Muscle layer of colon (tissue), 2 donors: ENCODE measurements around the gene ARID1A.

Experiments used
- H3K27ac ChIP-seq: one replicate; pipeline ENCODE4 v1.7.0; 2013; ENCODE audit warnings: low read depth, mild to moderate bottlenecking, low read length, moderate library complexity
- H3K27me3 ChIP-seq, 2 donors: one replicate each; pipeline ENCODE4 v1.7.0; 2013; ENCODE audit warnings: low read length in 2 of 2, mild to moderate bottlenecking in 2 of 2; ENCODE audit not compliant: insufficient read depth in 2 of 2, control insufficient read depth in 1 of 2
- H3K36me3 ChIP-seq: one replicate; pipeline ENCODE4 v1.7.0; 2013; ENCODE audit warnings: mild to moderate bottlenecking, low read length; ENCODE audit not compliant: insufficient read depth
- H3K4me1 ChIP-seq: one replicate; pipeline ENCODE4 v1.7.0; 2013; ENCODE audit warnings: mild to moderate bottlenecking, low read length; ENCODE audit not compliant: insufficient read depth
- H3K4me3 ChIP-seq, 2 donors: one replicate each; pipeline ENCODE4 v1.7.0; 2013; ENCODE audit warnings: low read length in 2 of 2, low read depth in 1 of 2, mild to moderate bottlenecking in 1 of 2, moderate library complexity in 1 of 2
- H3K9ac ChIP-seq: one replicate; pipeline ENCODE4 v1.7.0; 2013; ENCODE audit warnings: low read length
- H3K9me3 ChIP-seq: one replicate; pipeline ENCODE4 v1.7.0; 2013; ENCODE audit warnings: mild to moderate bottlenecking, low read length
- donor health status: abdominal sarcoma.
- donor health status: Adenocarcinoma of cecum.

The ARID1A gene

GRCh38 chr1:26747048-26747447 is 51.2 kb downstream of the ARID1A start:
- no peaks in the 10 kb centered on the region for H3K9me3 ChIP-seq
- H3K27ac ChIP-seq = no peak overlapping the region
- peaks cover 21% of the 10 kb centered on the region for H3K4me1 ChIP-seq
- no peak overlapping the region for H3K9ac ChIP-seq
- H3K36me3 ChIP-seq = peaks cover 34% of the 10 kb centered on the region
- no peaks in the 10 kb centered on the region for H3K27me3 ChIP-seq
- no peak overlapping the region for H3K4me3 ChIP-seq

- Histone ChIP-seq H3K4me3 (no peak overlapping the region), H3K9ac (no peak overlapping the region), H3K27me3 (no peaks in the 10 kb centered on the region), H3K9me3 (no peaks in the 10 kb centered on the region), H3K36me3 (peaks cover 31% of the 10 kb centered on the region), H3K4me1 (peaks cover 29% of the 10 kb centered on the region), H3K27ac (no peak overlapping the region)
Measured at GRCh38 chr1:26748351-26748750, 52.5 kb downstream of the ARID1A start.

- H3K4me1 ChIP-seq = peaks cover 27% of the 10 kb centered on the region
Measured at GRCh38 chr1:26749458-26749857, 53.6 kb downstream of the ARID1A start.

GRCh38 chr1:26750428-26750827 is 54.6 kb downstream of the ARID1A start:
- no peaks in the 10 kb centered on the region for H3K27me3 ChIP-seq
- H3K4me3 ChIP-seq = no peak overlapping the region
- no peaks in the 10 kb centered on the region for H3K9me3 ChIP-seq
- no peak overlapping the region for H3K9ac ChIP-seq
- H3K4me1 ChIP-seq = peaks cover 20% of the 10 kb centered on the region
- no peak overlapping the region for H3K27ac ChIP-seq
- peaks cover 33% of the 10 kb centered on the region for H3K36me3 ChIP-seq

More at GRCh38 chr1:26749458-26749857, 53.6 kb downstream of the ARID1A start:
- Histone ChIP-seq H3K9ac (no peak overlapping the region), H3K36me3 (peaks cover 34% of the 10 kb centered on the region), H3K27ac (no peak overlapping the region), H3K27me3 (no peaks in the 10 kb centered on the region), H3K9me3 (no peaks in the 10 kb centered on the region), H3K4me3 (no peak overlapping the region)

- H3K27me3 ChIP-seq = no peaks in the 10 kb centered on the region
- no peak overlapping the region for H3K27ac ChIP-seq
- no peaks in the 10 kb centered on the region for H3K9me3 ChIP-seq
- no peak overlapping the region for H3K9ac ChIP-seq
- peaks cover 24% of the 10 kb centered on the region for H3K36me3 ChIP-seq
- peaks cover 20% of the 10 kb centered on the region for H3K4me1 ChIP-seq
- no peak overlapping the region for H3K4me3 ChIP-seq
Measured at GRCh38 chr1:26752519-26752918, 56.7 kb downstream of the ARID1A start.

GRCh38 chr1:26754086-26754874 is 58.5 kb downstream of the ARID1A start:
- H3K36me3 ChIP-seq = peaks cover 40% of the 10 kb centered on the region
- H3K27me3 ChIP-seq = no peaks in the 10 kb centered on the region
- no peak overlapping the region for H3K9ac ChIP-seq
- no peaks in the 10 kb centered on the region for H3K9me3 ChIP-seq
- no peak overlapping the region for H3K27ac ChIP-seq
- H3K4me3 ChIP-seq = no peak overlapping the region
- H3K4me1 ChIP-seq = peaks cover 10% of the 10 kb centered on the region

GRCh38 chr1:26758358-26758757 is 62.5 kb downstream of the ARID1A start:
- Histone ChIP-seq H3K4me1 (peaks cover 2% of the 10 kb centered on the region), H3K9ac (no peak overlapping the region), H3K27me3 (no peaks in the 10 kb centered on the region), H3K4me3 (no peak overlapping the region), H3K9me3 (no peaks in the 10 kb centered on the region), H3K36me3 (peaks cover 52% of the 10 kb centered on the region), H3K27ac (no peak overlapping the region)

GRCh38 chr1:26759531-26759930 is 63.7 kb downstream of the ARID1A start:
- no peaks in the 10 kb centered on the region for H3K27me3 ChIP-seq
- H3K36me3 ChIP-seq = peaks cover 53% of the 10 kb centered on the region
- no peaks in the 10 kb centered on the region for H3K4me1 ChIP-seq
- H3K27ac ChIP-seq = no peak overlapping the region
- H3K9me3 ChIP-seq = no peaks in the 10 kb centered on the region
- no peak overlapping the region for H3K9ac ChIP-seq
- H3K4me3 ChIP-seq = no peak overlapping the region

- Histone ChIP-seq H3K27me3 (no peaks in the 10 kb centered on the region), H3K4me3 (no peak overlapping the region), H3K9me3 (no peaks in the 10 kb centered on the region), H3K27ac (no peak overlapping the region), H3K36me3 (peaks cover 59% of the 10 kb centered on the region), H3K9ac (no peak overlapping the region), H3K4me1 (no peaks in the 10 kb centered on the region)
Measured at GRCh38 chr1:26761217-26761616, 65.4 kb downstream of the ARID1A start.

- no peak overlapping the region for H3K27ac ChIP-seq
- H3K9me3 ChIP-seq = no peaks in the 10 kb centered on the region
- H3K36me3 ChIP-seq = peaks cover 81% of the 10 kb centered on the region
- H3K27me3 ChIP-seq = no peaks in the 10 kb centered on the region
- H3K4me1 ChIP-seq = peaks cover 34% of the 10 kb centered on the region
- H3K9ac ChIP-seq = no peak overlapping the region
- H3K4me3 ChIP-seq = no peak overlapping the region
Measured at GRCh38 chr1:26767714-26768113, 71.9 kb downstream of the ARID1A start.

- Histone ChIP-seq H3K27me3 (no peaks in the 10 kb centered on the region), H3K9me3 (no peaks in the 10 kb centered on the region), H3K9ac (no peak overlapping the region), H3K4me3 (no peak overlapping the region), H3K27ac (no peak overlapping the region), H3K36me3 (peaks cover 83% of the 10 kb centered on the region), H3K4me1 (peaks cover 35% of the 10 kb centered on the region)
Measured at GRCh38 chr1:26768755-26769154, 72.9 kb downstream of the ARID1A start.

GRCh38 chr1:26771285-26771642 is 75.4 kb downstream of the ARID1A start:
- H3K27ac ChIP-seq = no peak overlapping the region
- peaks cover 92% of the 10 kb centered on the region for H3K36me3 ChIP-seq

More at GRCh38 chr1:26771285-26771642, 75.4 kb downstream of the ARID1A start:
- Histone ChIP-seq H3K9ac (no peak overlapping the region), H3K27me3 (no peaks in the 10 kb centered on the region), H3K4me1 (peaks cover 44% of the 10 kb centered on the region), H3K9me3 (no peaks in the 10 kb centered on the region), H3K4me3 (no peak overlapping the region)
